Daoy (cell line): ENCODE measurements around the gene HCN4. TPM values are rescaled to one million over a fixed set of nuclear protein-coding genes. Genes with fewer than 3 reads are reported as not detected.

Experiments used
- DNase-seq: peaks from one replicate; pipeline ENCODE4 v3.0.0-alpha.2; 2015; ENCODE audit warnings: low read depth
- total RNA-seq: library from RNA; depleted of rRNA; stranded (reverse); fragments of >200 nt; shearing (Covaris generic); gene quantifications from 2 replicates; pipeline ENCODE4 v1.2.3, GENCODE V29; 2014; rRNA removed

HCN4 gene
- total RNA-seq, result 0.09 TPM in 1 of 2 replicates, not detected in the other

- peak; percentile 34 for DNase-seq
Measured at GRCh38 chr15:73368301-73369136, at the start of gene HCN4. HCN4 (minus strand) TSS chr15:73368958; CDS start chr15:73368270, 688 bp downstream.

DNA sequence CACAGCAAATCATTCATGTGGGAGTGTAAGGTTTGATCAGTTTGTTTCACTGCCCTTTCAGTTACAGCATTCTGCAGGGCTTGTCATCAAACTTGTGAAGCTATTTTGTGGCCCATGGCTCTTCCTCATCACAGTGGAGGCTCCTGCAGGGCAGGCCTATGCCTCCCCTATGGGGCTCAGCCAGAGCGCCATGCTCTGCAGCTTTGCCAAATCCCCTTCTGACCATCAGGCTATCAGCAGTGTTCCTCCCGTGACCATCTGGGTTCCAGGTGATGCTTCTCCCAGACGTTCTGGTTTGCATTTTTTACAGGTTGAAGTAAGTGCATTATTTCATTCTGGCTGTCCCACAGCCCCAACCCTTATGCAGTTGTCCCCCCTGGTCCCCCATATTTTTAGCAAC, 46.1 kb upstream of the HCN4 start:
- no peak for DNase-seq

DNA sequence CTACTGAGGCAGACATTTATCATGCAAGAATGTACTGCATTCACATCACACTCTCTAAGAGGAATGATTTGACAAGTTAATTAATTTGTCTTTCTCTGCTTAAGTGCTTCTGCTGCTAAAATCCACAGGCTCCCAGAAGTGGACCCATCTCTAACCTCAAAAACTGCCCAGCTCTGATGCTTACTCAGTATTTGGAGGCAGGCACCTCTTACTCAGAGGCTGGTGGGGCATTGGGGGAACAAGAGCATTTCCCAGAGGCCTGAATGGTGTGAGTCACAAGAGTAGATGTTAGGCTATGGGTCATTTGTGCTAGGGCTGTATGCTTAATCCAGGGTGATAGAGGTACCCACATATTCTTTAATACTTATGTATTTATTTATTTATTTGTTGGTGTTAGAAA, 34.4 kb upstream of the HCN4 start:
- peak; percentile 49 for DNase-seq

DNA sequence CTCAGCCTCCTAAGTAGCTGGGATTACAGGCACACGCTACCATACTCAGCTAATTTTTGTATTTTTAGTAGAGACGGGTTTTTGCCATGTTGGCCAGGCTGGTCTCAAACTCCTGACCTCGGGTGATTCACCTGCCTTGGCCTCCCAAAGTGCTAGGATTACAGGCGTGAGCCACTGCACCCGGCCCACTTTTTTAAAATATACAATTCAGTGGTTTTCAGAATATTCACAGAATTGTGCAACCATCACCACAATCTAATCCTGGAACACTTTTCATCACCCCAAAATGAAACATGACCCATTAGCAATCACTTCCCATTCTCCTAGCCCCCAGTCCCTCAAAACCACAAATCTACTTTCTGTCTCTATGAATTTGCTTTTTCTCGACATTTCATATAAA, 31.5 kb upstream of the HCN4 start:
- DNase-seq, result peak; percentile 47

DNA sequence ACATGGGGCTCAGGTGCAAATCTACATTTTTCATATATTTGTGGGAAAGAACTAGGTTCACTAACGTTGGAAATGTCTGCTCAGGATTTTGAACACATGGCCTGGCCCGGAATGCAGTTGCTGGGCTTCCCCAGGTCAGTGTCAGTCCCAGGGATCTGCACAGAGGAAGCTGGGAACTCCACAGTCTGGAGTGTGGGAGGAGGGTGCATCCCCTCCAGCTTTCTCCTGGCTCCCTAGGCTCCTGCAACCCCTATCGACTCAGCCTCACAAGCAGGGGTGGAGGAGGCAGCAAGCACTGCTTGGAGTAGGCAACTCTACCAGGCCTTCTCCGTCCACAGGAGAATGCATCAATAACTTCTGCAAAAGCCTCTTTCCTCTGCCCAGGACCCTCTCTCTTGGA, 30.1 kb upstream of the HCN4 start:
- no peak for DNase-seq

DNA sequence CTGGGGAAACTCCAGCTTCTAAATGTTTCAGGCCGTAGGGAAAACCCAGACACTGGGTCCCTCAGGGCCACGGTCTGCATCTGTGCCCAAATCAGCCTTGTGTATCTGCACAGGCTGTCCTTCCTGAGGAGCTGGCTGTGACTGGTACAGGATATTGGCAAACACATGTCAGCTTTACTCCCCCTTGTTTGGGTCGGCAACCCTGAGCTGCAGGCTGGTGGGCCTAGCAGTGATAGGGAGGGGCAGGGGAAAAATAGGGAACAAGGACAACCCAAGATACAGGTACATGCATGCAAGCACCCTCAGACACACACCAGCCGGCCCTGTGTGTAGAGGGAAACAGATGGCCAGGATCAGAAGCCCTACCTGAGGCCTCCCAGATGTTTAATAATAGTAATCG, 28.7 kb upstream of the HCN4 start:
- DNase-seq, result no peak

DNA sequence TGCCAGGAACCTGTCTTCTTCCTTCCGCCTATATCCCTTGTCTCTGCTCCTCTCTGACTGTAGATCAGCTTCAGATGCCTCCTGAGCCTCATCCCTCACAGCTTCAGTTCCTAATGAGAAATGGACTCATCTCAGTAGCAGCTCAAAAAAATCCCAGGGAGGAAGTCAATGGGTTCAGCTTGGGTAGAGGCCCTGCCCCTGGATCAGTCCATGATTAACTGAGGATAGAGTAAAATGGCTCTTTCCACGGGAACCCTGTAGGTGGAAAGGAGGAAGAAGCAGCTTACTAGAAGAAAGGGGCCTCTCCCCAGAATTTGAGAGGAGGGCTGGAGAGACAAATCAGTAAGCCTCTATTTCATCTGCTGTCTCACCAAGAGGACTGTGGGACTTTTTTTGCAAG, 26.9 kb upstream of the HCN4 start:
- DNase-seq, result no peak

DNA sequence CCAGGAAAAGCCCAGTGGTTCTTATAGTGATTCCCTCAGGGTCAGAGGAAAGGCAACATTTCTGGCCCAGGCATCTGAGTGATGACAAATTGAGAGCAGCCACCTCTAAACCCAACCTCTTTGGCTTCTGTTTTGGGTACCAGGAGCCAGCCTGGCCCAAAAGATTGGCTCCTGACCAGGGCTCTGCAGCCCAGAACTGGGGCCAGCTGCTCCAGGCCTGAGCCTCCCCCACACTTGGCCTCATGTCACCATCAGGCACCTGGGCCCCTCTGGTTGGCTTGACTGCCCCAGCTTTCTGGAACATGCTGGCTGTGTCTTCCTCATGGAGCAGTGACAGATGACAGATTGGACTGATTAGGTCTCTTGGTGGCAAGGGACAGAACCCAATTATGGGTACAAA, 26.0 kb upstream of the HCN4 start:
- no peak for DNase-seq

DNA sequence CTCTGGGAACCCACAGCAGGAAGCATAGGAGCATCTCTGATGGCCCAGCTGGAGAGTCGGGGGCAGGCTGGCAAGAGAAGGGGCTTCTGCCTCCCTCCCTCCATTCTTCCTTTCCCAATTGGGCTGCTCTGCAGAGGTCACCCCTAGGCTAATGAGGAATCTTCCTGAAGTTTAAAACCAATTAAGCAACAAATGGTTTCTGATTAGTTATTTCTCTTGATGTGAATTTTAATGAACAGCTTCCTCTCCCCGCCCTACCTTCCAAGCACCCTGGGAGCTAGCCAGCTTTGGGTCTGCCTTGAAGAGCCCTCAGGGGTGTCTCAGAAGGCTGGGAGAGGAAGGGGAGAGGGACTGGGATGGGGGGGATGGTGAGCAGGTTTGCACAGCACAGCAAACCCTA, 24.6 kb upstream of the HCN4 start:
- DNase-seq, result no peak

DNA sequence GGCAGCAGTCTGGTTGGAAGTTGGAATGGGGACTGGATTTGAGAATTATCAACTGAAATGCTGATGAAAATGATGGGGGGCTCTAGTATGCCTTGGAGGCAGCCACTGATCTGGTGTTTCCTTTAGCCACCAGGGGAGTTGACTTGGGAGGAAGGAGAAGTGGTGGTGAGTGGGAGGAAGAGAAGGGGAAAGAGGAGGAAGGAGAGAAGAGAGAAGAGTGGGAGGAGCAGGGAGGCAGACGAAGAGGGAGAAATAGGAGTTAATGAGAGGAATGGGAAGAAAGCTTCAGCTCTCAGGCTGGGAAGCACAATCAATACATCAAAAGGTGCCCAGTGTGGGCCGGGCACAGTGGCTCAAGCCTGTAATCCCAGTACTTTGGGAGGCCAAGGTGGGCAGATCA, 23.3 kb upstream of the HCN4 start:
- DNase-seq, result no peak

DNA sequence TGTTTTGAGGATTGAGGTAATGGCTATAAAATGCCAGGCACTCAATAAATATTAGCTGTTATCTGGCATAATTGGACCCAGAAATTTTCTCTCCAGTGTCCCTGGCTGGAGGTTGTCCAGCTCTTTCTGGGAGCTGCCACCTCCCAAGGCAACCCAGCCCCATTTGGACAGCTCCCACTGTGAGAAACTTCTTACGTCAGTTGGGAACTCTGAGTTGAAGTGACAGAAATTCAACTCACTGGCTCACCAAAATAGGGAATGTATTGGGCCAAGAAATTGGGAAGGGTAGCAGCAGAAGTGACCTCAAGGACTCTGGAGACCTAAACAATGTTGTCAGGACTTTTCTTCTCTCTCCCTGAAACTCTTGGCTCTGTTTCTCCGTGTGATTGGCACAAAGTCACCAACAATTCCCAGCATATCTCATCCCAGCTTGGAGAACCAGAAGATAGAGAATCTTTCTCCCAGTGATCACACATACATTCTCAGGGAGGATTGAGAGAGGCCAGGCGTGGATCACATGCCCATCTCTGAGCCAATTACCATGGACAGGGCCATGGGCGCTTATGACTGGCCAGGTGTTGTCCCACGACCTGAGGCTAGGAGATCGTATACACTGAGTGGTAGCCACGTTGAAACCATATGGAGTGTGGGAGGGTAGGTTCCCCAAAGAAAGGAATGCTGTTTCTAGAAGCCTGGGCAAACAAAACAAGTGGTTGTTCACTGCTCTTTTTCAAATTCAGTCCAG, 22.5 kb upstream of the HCN4 start:
- no peak for DNase-seq

DNA sequence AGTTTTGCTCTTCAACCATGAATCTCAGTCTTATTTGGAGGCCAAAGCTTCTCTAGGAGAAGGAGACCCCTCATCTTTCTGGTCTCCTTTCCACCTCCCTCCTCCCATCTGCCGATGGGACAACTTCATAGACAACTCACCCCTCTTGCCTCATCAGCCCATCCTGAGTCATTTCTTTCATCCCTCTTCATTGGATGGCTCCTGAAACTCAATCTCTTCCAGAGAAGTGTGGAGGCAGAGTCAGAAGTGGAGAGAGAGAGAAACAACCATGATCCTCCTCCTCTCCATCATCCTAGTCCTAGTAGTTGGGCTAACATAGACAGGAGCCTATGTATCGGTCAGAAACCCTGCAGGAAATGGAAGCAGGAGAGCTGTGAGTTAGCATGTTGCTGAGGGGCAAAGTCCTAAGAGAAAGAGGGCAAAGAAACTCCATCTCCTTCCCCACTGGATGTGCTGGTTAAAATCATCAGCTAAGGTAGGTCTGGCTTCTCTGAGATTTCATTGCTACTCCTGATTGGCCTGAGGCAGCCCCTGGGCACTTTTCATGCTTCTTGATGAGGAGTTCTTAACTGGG, 21.3 kb upstream of the HCN4 start:
- no peak for DNase-seq

GRCh38 chr15:73389539-73389938, 20.8 kb upstream of the HCN4 start:
- DNase-seq, result no peak

DNA sequence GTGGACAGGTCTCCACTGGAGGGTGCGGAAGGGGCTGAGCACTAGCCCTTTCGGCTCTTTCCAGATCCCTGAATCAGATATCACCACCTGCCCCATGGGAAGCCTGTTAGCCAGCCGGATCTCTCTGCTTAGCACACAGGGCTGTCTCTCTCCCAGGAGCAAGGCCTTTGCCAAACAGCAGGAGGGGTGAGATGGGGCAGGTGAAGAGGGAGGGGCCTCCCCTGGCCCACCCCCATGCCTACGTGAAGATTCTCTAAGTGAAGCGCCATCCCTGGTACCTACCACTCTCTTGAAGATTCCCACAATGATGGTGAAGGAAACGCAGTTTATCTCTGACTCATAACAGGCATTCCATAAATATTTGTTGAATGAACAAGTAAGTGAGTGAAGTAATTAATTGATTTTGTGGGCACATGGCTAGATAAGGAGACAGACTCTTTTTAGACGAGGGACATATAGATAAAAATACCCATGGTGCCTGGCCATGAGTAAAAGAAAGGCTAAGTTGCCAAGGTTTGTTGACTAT, 19.6 kb upstream of the HCN4 start:
- peak; percentile 77 for DNase-seq

GRCh38 chr15:73387507-73388255, 18.9 kb upstream of the HCN4 start:
- peak; percentile 54 for DNase-seq

DNA sequence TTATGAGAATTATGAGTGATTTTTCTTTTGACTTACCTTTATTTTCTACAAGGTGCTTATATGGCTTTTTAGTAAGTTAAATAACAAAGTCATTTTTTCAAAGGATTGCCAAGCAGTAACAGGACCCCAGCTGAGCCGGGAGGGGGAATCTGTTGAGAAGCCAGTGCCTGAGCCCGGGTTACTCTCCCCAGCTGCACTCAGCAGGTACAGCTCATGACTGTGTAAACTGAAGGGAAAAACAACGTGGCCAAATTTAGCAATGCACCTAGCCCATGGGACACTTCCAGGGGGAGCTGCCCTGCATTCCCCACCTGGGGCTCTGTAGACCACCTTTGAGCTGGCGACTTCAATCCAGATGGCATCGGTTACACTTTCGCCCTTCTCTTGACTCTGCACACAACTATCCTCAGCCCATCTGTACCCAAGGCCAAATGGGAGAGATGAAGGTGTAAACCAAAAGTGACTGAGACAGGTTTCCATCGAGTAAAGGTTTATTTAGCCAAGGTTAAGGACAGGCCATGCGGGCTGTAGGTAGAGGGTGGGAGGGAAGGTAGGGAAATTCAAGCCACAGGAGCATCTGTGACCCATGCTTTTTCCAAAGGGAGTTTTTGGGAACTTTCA, 18.2 kb upstream of the HCN4 start:
- DNase-seq, result no peak

DNA sequence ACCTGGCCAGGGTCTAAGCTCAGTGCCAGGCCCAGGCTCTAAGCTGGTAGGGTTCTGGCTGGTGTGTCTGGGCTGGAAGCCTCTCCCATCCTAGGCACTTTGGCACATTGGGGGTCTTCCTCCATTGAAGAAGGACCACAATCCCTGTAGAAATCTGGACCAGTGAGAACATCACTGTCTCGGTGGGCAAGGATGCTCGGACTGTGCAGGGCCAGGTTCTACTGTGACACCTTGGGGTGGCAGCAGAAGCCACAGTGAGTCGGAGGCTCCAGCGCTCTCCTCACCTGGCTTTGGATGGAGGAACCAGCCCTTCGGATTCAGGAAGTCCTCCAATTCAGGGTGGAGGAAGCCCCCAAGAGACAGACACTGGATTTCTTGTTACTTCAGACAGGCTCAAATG, 17.5 kb upstream of the HCN4 start:
- no peak for DNase-seq

- DNase-seq, result no peak
Measured at GRCh38 chr15:73385205-73385604, 16.4 kb upstream of the HCN4 start.

DNA sequence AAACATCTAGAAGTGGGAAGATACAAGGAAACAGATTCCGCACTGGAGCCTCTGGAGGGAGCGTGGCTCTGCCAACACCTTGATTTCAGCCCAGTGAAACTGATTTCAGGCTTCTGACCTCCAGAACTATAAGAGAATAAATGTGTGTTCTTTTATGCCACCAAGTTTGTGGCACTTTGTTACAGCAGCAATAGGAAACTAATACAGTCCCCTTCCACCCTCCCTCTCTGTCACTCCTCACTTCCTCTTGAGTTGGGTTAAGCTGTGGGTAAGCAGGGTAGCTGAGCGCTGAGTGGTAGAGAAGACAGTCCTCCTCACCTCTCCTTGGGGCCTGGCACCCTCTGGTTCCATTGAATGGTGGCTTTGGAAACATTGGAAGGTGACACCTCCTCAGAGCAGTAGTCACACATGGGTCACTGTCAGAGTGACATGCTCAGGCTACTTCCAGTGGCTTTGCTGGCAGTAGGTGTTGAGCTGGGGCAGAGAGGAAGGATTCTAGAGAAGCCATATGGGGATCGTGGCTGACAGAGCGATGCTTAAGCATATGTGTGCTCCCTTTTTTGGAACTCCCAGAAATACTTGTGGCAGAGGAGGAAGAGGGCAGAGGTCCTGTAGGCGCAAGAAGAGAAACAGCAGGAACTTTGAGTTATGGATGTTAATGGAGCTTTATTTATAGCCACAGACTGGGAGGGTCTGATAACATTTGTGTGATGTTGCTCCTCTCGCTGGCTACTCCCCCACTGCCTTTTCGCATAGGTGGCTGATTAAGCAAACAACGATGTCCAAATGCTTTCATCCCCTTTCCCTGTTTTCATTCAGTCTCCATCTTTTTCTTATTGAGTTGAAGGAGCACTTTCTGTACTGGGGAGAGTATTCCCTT, 14.8 kb upstream of the HCN4 start:
- DNase-seq, result no peak

DNA sequence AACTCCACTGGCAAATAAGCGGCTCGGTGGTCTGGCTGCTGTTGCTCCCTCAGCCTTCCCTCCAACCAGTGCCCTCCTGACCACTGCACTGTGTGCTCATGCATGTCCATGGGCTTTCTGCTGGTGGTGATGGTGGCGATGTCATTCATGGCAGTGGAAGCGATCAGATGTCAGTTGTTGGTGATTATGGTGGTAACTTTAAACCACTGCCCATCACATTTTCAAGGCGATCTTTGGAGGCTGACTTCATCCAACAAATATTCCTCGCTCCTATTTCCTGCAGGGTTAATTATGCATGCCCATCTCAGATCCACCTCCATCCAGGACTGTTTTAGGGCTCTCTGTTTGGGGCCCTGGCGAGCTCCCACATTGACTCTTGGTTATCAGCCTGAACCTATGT, 13.4 kb upstream of the HCN4 start:
- DNase-seq, result no peak
